ENCODE results near the gene MED8.

GRCh38 chr1:43405219-43405875 lies 15.7 kb upstream of the MED8 start:
- TF ChIP-seq CTCF (IDR thresholded peaks at IDR 0.05) (no peak), EZH2phosphoT487 (IDR thresholded peaks at IDR 0.05) (no peak)

All from neural progenitor cell (in vitro differentiated cells).